A204.1 (cell line): ENCODE results near the gene RABGAP1L.
"Not testable (repeated sequence)": the region's sequence is repeated elsewhere in the genome, so short reads cannot be mapped to it uniquely, and the experiment has no call there.

Experiments used
- FAIRE-seq: peaks from 2 replicates; lab custom pipeline; 2012; peaks lifted over from hg19 to GRCh38; lab: Jason Lieb, UNC

The RABGAP1L gene

GRCh38 chr1:174301295-174302077, 142.2 kb downstream of the RABGAP1L start:
- no peak for FAIRE-seq

GRCh38 chr1:174308604-174309003, 149.3 kb downstream of the RABGAP1L start:
- FAIRE-seq: no peak

- no peak for FAIRE-seq
These were observed 150.2 kb downstream of the RABGAP1L start for GRCh38 chr1:174309490-174309889.

GRCh38 chr1:174314433-174314832, 155.1 kb downstream of the RABGAP1L start:
- FAIRE-seq: no peak

- no peak for FAIRE-seq
These were observed 155.9 kb downstream of the RABGAP1L start for GRCh38 chr1:174315239-174315638.

GRCh38 chr1:174320897-174321296, 161.6 kb downstream of the RABGAP1L start:
- FAIRE-seq: not testable (repeated sequence)

- no peak for FAIRE-seq
These were observed 163.0 kb downstream of the RABGAP1L start for GRCh38 chr1:174322202-174322862.

- no peak for FAIRE-seq
These were observed 165.2 kb downstream of the RABGAP1L start for GRCh38 chr1:174324493-174324892.

- no peak for FAIRE-seq
These were observed 165.6 kb downstream of the RABGAP1L start for GRCh38 chr1:174324939-174325338.

GRCh38 chr1:174326278-174326677, 167.0 kb downstream of the RABGAP1L start:
- no peak for FAIRE-seq

- FAIRE-seq: no peak
These were observed 174.1 kb downstream of the RABGAP1L start for GRCh38 chr1:174333437-174333836.

- no peak for FAIRE-seq
These were observed 177.8 kb downstream of the RABGAP1L start for GRCh38 chr1:174337000-174337681.

GRCh38 chr1:174340404-174340803, 181.1 kb downstream of the RABGAP1L start:
- not testable (repeated sequence) for FAIRE-seq

- FAIRE-seq: no peak
These were observed 184.8 kb downstream of the RABGAP1L start for GRCh38 chr1:174344162-174344561.

GRCh38 chr1:174352117-174352516, 192.8 kb downstream of the RABGAP1L start:
- no peak for FAIRE-seq

GRCh38 chr1:174352883-174353608, 193.7 kb downstream of the RABGAP1L start:
- no peak for FAIRE-seq

- no peak for FAIRE-seq
These were observed 199.0 kb downstream of the RABGAP1L start for GRCh38 chr1:174358344-174358743.

GRCh38 chr1:174358786-174359453, 199.6 kb downstream of the RABGAP1L start:
- no peak for FAIRE-seq

- FAIRE-seq: no peak
These were observed 200.1 kb downstream of the RABGAP1L start for GRCh38 chr1:174359454-174359805.

- no peak for FAIRE-seq
These were observed 205.8 kb downstream of the RABGAP1L start for GRCh38 chr1:174364996-174365736.

- no peak for FAIRE-seq
These were observed 207.6 kb downstream of the RABGAP1L start for GRCh38 chr1:174366946-174367345.
